Fibroblast of pulmonary artery (primary cell): ENCODE results near the gene BSND.
"Not testable (repeated sequence)": the region's sequence is repeated elsewhere in the genome, so short reads cannot be mapped to it uniquely, and the experiment has no call there.

ENCODE experiments used
- DNase-seq: peaks from one replicate; pipeline ENCODE4 v3.0.0-alpha.2; 2010; ENCODE audit warnings: low read depth
- H3K4me3 ChIP-seq: replicated peaks from 2 replicates; pipeline ENCODE4 v1.5.1; 2011; ENCODE audit warnings: low read depth, mild to moderate bottlenecking, control low read depth, low read length, moderate library complexity
- CTCF ChIP-seq: IDR thresholded peaks from 2 replicates; pipeline ENCODE4 v1.5.1; 2011; ENCODE audit warnings: mild to moderate bottlenecking, control low read depth, low read length, inconsistent platforms; ENCODE audit errors: missing control alignments

BSND gene

DNA sequence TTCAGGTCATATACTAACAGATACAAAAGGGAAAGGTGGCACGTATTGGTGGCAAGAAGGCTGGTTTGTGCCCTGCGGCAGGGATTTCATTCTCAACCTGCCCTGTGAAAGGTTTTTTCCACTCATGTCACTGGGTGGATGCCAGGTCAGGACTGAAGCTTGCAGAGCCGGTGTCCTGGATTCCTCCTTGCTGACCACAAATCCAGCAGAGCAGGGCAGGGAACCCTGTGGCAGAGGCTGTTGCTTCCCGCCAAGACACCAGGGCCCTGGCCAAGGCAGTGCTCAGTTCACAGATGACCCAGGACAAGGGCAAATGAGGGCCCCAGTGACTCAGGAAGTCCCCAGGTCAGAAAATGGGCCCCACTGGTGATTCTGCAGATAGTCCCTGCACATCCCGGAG lies 16.4 kb downstream of the BSND start:
- no peak for TF ChIP-seq CTCF
- DNase-seq: no peak
- H3K4me3 ChIP-seq: no peak overlapping the region

GRCh38 chr1:55015731-55016620 lies 17.2 kb downstream of the BSND start:
- no peak for TF ChIP-seq CTCF
- no peak overlapping the region for H3K4me3 ChIP-seq
- DNase-seq: no peak

- DNase-seq: no peak
- no peak for TF ChIP-seq CTCF
- H3K4me3 ChIP-seq: no peak overlapping the region
These were observed 19.7 kb downstream of the BSND start for GRCh38 chr1:55018395-55018794.

- DNase-seq: peak; percentile 86
- peak; percentile 91 for TF ChIP-seq CTCF
- no peak overlapping the region for H3K4me3 ChIP-seq
These were observed 23.3 kb downstream of the BSND start for GRCh38 chr1:55021942-55022546.

- H3K4me3 ChIP-seq, DNase-seq: not testable (repeated sequence)
These were observed 25.4 kb downstream of the BSND start for GRCh38 chr1:55024163-55024562.

DNA sequence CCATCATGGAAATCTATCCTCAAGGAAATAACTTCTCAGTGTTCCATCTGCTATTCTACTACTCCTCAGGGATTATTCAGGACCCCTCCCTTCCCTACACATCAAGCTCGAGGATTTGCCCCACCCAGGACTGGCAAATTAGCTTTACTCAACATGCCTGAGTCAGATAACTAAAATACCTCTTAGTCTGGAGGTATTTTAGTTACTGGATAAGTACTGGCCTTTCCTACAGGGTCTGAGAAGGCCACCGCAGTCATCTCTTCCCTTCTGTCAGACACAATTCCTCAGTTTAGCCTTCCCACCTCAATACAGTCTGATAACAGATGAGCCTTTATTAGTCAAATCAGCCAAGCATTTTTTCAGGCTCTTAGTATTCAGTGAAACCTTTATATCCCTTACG lies 27.9 kb downstream of the BSND start:
- DNase-seq, H3K4me3 ChIP-seq: not testable (repeated sequence)

GRCh38 chr1:55031098-55031497 lies 32.4 kb downstream of the BSND start:
- not testable (repeated sequence) for DNase-seq

GRCh38 chr1:55033265-55033614 lies 34.5 kb downstream of the BSND start:
- DNase-seq: no peak
- no peak overlapping the region for H3K4me3 ChIP-seq
- no peak for TF ChIP-seq CTCF

More at GRCh38 chr1:55031098-55031497, 32.4 kb downstream of the BSND start:
- H3K4me3 ChIP-seq: not testable (repeated sequence)
